AG08395 (cell line): Measurements from ENCODE around the gene FAM171A1.
"Not testable (repeated sequence)": the region's sequence is repeated elsewhere in the genome, so short reads cannot be mapped to it uniquely, and the experiment has no call there.

Experiments used
- DNase-seq: peaks from one replicate; pipeline ENCODE4 v3.0.0; 2012; ENCODE audit warnings: mixed read lengths, low spot score

FAM171A1 gene

DNA sequence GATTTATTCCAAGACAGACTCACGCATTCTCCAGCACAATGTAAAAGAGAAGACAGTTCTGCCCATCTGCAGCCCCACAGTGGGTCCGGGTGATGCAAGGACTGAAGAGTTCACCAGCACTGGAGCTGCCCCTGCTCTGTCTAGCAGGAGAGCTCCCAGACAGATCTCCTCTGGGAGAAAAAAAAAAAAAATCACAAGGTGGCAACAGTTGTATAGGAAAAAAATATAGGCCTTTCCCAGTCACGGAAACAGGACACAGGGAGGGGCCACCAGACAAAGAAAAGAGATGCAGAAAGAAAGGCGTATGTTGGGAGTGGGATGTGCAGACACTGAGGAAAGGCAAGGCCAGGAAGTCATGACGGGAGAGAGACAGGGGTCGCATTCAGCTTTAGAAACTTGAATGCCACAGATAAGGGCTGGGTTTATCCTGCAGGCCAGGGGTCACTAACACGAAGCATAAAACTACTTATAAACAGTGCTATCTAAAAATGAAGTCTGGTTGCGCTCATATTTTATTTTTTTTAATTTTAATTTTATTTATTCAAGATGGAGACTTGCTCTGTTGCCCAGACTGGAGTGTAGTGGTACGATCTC lies 54.1 kb downstream of the FAM171A1 start:
- DNase-seq, result no peak

DNA sequence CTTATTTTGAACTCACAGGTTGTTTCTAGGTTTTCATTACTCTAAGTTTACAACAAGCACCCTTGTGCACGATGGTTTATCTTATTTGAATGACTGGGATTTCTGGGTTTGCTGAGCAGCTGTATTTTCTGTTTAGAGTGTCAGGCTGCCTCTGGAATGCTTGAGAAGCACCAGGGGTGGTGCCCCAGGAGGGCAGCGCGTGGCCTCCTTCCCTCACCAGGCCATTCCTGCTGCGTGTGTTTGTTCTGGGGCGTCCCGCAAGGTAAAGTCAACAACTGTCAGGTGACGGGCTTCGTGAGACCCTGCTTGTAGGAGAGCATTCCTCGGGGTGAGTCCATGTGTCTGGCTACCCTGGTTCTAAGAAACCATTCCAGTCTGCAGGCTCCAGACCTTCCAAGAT lies 54.9 kb downstream of the FAM171A1 start:
- no peak for DNase-seq

DNA sequence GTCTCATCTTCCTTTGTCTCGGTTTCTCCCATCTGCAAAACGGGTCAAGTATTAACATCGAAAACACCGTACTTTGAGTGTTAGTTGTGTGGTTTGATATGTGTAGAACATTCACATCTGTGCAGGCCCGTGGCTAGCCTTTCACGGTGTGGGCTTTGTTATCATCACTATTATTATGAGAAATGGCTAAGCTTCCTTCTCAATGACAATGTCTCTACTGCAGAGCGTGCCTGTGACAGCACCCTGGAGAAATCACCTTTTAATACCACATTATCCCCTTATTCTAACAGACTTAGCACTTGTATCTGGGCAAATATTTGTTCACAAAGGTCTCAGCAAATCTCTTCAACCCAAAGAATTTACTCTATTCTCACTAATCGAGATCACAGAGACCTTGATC lies 55.8 kb downstream of the FAM171A1 start:
- no peak for DNase-seq

DNA sequence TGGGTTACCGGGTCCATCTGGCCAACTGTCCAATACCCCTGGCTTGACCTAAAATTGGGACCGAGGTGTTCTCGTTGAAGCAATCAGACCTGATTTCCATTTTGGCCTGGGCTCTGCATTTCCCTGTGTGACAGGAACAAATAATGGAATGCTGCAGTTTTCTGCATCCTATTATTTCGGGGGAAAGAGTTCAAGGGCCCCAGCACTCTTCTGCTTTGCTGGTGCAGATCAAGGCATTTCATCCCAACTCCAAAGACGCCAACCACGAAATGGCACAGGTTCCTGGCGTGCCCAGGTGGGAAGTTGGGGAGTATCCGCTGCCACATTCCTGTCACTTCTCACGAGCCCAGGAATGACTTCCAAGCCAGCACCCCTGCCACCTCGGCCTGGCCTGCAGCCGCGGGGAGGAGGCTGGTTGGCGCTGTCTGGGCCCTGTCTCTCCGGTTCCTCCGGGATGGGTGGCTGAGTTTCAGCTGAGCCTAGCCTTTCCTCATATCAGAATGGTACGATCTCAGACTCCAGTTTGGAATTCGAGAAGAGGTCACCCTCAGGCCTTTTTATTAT lies 56.5 kb downstream of the FAM171A1 start:
- no peak for DNase-seq

DNA sequence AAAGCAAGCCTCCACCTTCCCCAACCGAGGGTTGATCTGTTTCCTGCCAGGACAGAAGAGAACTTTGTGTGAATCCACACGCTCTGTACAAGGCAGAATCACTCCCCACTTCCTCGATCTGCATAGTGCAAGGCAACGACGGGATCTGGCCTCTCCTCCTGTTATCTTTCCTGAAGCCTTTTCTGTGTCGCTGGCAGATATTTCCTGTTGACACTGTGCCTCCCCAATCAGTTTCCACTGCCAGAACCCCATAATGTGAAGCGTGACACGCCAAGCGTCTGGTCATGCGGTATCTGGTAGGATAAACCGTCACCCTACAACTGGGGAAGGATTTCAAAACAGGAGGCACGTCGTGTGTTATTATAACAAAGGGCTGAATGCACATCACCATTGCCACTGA lies 57.2 kb downstream of the FAM171A1 start:
- DNase-seq, result no peak

DNA sequence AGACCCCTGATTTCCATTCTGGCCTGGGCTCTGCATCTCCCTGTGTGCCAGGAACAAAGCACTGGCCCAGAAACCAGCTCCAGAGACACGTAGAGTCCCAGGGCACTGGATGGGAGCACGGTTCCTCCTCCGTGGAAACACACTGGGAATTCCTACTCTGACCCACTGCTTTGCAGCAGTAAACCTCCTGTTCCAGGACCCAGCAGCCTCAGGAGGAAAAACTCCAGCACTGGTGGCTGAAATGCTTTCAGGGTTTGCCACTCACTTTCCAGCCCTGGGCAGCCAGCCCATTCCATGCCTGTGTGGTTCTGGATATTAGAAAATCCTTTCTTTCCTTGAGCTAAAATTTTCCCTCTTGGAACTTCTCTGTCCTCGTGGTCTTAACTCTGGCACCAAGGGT lies 58.0 kb downstream of the FAM171A1 start:
- DNase-seq, result no peak

DNA sequence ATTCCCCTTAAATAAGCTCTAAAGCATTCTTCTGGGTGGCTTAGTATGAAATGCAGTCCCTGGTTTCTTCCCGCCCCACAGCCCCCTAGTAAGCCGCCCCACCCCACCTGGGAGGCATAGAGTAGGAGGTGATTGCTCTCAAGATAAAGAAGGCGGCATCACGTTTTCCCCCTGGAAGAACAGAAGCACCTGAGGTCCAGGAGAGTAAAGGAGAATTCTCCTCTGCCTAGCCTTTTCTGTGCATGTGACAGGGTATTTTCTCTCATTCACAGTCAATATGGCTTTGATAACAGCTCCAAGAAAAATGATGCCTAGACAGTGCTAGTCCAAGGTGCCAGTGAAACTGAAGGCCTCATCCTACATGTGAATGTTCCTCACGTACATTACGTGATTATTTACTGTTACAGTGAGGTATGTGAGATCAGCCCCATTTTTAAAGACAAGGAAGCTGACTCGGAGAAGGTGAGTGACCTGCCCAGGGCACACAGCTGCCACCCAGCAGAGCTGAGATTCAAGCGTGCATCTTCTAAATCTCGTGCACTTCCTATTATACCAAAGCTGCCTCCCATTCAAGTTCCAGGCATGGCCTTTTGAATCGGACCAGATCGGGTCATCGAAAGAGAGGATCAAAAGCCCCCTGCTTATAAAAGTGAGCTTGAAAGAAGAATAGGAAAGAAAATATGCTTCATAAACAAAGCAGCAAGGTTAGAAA lies 59.4 kb downstream of the FAM171A1 start:
- DNase-seq, result no peak

DNA sequence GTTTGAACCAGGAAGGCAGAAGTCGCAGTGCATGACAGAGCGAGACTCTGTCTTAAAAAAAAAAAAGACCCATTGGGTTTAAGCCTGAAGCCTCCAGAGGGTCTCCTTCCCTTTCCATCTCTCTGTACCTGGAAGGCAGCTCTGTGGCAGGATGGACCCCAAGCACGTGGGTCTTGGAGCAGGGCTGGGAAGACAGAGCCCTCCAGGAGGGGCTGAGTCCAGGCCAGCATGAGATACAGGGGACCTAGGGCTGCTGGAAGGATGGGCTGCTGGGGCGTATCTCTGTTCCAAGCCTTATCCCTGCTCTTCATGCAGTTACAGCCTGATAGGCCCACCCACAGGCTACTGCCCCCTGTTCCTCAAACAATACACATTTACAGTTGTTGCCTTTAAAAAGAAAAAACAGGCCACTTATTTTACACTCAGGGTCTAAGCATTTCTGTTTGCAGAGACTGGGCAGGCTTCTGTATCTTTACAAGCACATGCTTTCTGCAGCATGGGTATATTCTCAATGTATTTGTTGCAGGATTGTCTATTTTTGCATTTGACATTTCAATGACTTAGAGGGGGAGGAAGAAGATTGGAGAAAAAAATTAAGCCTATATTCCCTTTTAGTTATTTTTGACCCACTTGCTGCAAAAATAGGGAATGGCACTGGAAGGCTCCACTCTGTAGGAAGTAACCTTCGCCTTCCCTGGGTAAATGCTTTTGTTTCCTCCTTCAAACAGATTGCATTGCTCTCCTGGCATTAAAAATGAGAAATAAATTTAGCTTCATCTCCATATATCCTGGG lies 60.1 kb downstream of the FAM171A1 start:
- no peak for DNase-seq

DNA sequence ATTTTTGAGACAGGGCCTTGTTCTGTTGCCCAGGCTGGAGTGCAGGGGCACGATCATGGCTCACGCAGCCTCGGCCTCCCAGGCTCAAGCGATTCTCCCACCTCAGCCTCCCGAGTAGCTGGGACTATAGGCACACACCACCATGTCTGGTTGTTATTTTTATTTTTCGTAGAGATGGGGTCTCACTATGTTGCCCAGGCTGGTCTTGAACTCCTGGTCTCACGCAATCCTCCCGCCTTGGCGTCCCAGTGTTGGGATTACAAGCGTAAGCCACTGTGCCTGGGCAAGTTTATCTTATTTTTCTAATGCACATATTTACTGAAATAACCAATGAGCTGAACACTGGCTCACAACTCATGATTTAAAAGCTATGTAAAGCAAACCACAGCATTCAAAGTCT lies 61.9 kb downstream of the FAM171A1 start:
- no peak for DNase-seq

DNA sequence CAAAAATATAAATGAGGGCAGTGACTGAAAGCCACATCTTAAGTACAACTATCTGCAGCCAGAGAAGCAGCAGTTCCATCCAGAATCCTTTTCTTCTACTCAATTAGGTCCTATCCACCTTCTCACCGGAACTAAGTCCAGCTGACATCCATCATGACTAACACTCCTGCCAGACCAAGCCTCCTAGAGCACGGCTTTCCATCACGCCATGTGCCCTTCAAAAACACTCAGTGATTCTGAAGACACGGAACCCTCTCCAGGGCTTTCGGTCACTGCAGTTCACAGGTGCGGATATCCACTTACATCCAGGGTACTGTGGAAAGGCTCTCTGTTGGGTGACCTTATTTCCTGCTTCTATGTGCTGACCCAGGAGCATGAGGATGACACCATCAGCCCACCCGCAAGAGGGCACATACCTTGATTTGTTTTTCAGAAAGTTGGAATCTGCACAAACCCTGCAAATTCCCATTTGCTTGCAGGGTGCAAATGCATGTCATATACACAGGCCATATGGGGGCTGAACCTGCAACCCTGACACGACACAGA lies 64.3 kb downstream of the FAM171A1 start:
- DNase-seq, result no peak

DNA sequence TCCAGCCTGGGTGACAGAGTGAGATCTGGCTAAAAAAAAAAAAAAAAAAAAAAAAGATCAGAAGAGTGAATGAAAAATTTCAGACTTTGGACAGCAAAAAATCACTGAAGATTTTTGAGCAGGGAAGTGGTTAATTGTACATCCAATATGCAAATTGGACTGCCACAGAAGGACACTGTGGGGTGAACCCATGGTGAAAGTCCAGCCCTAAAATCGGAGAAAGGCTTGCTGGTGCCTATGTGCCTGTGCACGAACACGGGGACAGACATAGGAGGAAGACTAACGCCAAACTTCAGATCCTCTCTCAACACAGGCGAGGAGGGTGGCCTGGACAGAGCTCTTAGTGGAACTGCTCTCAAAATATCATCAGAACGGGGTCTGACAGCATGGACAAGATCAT lies 65.5 kb downstream of the FAM171A1 start:
- DNase-seq, result no peak

DNA sequence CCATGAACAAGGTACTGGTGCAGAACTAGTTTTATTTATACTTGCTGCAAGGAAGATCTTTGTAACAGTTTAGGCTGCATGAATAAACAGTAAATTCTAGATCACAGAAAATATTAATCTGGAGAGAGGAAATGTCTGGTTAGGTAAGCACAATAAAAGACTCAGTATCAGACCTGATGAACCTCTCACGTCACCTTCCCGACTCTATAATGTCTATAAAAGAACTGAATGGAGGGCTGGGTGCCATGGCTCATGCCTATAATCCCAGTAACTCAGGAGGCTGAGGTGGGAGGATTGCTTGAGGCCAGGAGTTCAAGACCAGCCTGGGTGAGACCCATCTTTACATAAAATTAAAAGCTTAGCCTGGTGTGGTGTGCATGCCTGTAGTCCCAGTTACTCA lies 65.9 kb downstream of the FAM171A1 start:
- no peak for DNase-seq

DNA sequence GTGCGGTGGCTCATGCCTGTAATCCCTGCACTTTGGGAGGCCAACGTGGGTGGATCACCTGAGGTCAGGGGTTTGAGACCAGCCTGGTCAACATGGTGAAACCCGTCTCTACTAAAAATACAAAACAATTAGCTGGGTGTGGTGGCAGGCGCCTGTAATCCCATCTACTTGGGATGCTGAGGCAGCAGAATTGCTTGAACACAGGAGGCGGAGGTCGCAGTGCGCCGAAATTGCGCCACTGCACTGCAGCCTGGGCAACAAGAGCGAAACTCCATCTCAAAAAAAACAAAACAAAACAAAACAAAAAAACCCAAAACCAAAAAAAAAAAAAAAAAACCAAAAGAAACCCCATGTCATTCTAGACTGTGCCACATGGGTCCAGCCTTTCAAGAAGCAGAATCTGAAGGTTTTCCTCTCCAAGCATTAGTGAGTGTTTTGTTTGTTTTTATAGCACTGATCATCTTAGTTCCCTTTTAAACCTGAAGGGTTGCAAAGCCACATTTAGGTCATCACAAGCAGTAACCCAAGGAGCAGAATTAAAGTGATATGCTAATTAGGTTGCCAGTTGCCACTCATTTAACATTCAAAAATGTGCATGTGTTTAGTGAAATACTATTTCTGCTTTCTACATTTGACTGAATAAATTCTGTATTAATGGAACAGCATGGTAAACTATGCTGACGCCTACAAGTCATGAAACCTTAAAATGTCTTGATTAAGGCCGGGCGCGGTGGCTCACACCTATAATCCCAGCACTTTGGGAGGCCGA lies 68.7 kb downstream of the FAM171A1 start:
- not testable (repeated sequence) for DNase-seq

DNA sequence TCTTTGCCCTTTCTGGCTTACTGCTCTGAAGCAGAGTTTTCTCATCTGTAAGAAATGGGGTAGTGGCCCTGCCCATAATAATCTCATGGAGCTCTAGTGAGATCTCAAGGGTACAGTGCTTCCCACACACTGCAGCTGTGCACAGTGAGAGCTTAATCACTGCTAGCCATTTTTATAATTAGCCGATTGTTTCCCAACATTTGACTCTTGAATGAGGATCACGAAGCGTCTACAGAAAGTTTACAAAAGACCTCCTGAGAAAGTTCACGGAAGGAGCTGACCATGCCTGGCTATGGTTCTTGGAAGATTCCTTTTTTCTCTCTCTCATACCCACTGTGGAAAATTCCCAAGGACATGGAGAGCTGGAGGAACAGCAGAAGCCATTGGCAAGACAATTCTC lies 70.4 kb downstream of the FAM171A1 start:
- DNase-seq, result no peak

DNA sequence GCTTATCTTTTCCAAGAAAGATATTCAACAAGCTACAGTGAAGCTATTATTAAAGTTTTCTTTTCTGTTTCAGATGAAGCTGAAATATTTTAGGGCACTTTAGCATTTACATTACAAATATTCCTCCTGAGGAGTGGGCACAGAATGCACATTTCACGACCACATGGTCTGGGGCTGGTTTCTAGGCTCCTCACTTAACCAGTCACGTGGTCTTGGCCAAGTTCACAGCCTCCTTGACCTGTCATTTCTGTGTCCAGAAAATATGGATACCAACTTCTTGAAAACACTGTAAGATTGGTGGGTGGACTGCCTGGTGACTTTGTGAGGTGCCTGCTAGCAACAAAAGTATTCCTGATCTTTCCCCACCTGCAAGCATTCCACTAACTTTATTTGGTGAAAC lies 70.9 kb downstream of the FAM171A1 start:
- DNase-seq, result no peak

DNA sequence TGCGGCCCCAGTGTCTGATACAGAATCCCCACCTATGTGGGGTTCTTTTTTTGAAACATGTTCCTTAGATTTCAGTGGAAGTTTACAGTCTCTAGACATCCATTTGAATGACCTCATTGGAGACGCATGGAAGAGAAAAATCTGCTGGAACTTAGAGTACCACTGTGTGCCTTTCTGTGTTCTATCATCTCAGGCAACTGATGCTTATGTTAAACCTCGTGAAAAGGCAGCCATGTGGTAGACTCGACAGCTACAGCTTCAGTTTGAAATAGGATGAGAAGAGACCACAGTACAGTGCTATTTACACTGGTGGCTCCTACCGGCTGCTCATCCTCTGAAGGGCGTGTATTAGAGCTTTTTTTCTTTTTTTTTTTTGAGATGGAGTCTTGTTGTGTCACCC lies 74.4 kb downstream of the FAM171A1 start:
- no peak for DNase-seq

DNA sequence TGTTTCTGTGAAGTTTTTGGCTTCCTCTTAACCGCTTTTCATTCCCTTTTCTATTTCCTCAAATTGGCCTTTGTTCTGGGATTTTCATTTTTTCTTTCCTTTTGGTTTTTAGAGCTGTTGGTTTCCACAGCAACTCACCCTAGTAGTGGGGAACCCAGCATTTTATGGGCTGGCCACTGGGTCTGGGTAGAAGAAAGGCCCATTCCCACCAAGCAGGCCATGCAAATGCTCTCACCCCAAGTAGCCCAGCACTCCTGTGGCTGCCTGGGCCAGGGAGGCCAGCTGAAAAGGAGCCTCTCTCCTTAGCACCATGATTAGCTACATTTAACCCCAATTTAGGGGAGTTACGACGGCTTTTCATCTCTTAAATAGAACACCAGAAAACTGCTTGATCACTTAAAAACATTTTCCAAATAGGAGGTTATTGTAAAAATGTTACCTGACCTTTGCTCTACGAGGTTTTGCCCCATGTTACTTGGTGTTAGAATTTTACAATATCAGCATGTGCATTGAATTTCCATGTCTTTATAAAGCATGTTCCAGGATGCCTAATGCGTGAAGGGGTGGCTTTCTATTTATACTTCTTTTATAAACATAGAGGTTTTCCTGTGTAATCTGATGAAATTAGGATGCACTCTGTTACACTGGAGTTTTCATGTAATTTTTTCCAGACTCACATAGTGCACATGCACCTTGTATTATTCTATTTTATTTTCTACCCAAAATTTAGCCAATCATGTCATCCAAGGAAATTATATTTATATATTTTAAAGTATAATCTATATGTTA lies 75.4 kb downstream of the FAM171A1 start:
- no peak for DNase-seq

DNA sequence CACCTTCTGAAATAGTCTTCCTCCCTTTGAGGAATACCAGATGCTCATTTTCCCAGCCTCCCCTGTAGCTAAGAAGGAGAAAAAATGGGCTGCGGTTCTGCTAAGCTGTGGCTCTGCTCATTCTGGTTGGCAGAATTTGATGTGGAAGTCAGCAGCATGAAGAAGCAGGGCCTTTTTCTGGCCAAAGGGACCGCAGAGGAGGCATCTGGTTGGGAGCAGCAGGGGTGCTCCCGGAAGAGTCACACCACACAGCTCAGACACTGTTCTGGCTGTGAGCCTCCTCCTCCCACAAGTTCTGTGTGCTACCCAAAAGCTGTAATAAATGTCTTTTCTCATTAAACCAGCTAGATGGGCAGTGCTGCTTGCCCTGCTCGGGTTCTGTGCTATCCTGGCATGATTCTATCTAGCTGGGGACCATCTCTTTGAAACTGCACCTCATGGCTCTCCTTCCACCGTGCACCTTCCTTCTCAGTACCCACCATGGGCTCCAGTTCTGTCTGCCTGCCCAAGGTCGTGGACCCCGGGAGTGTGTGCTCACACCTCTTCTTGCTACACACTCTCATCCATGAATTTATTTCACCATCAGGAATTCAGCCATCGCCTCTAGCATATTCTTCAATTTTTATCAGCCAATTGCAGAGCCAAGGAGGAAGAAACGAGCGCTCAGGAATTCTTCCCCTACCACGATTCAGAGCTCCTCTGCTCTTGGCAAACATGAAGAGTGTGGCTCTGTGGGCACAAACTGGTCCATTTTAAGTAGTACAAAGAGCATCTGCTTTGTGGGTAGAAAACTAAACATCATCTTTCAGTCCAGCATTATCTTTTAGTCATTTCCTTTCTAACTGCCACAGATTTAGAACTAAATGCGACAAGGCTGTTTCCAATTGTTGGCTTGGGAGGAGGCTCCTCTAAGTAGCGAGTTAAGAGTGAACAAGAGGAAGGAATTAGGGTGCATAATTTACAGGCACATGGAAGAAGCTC lies 76.9 kb downstream of the FAM171A1 start:
- DNase-seq, result peak; percentile 49

DNA sequence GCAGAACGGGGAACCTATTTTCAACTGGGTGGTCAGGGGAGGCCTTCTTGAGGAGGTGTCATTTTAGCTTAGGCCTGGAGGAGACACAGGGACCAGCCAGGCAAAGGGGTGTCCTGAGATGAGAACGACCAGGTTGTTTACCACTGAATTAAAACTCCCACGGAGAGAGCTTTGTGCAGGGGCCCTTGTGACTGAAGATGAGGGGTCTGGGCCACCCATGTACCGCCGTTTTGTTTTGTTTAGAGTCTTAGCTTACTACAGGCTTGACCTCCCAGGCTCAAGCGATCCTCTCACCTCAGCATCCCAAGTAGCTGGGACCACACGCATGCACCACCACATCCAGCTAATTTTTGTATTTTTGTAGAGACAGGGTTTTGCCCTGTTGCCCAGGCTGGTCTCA lies 80.4 kb downstream of the FAM171A1 start:
- DNase-seq, result no peak

DNA sequence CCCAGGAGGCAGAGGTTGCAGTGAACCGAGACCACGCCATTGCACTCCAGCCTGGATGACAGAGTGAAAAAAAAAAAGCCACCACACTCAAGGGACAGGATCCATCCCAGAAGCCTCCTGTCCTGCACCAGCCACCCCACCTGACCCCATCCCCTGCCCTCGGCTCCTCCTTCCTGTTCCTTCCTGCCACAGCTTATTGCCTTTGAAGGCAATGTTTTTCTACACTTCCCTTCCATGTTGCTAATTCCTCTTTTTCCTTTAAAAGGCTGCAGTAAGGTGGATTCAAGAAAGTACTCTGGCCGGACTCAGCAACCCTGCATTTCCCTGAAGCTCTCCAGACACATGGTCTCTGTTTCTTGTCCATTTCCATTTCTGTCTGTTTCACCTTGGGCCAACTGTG lies 80.9 kb downstream of the FAM171A1 start:
- no peak for DNase-seq
